HG03159 (cell line): ENCODE results near the gene KIF12.
"Not testable (repeated sequence)": the region's sequence is repeated elsewhere in the genome, so short reads cannot be mapped to it uniquely, and the experiment has no call there.

Experiments used
- ATAC-seq: cut with Tn5 transposase; IDR thresholded peaks from one replicate; pipeline ENCODE4 v1.9.1; 2021; ENCODE audit warnings: mild to moderate bottlenecking, moderate library complexity; ENCODE audit not compliant: unreplicated experiment

Gene KIF12

DNA sequence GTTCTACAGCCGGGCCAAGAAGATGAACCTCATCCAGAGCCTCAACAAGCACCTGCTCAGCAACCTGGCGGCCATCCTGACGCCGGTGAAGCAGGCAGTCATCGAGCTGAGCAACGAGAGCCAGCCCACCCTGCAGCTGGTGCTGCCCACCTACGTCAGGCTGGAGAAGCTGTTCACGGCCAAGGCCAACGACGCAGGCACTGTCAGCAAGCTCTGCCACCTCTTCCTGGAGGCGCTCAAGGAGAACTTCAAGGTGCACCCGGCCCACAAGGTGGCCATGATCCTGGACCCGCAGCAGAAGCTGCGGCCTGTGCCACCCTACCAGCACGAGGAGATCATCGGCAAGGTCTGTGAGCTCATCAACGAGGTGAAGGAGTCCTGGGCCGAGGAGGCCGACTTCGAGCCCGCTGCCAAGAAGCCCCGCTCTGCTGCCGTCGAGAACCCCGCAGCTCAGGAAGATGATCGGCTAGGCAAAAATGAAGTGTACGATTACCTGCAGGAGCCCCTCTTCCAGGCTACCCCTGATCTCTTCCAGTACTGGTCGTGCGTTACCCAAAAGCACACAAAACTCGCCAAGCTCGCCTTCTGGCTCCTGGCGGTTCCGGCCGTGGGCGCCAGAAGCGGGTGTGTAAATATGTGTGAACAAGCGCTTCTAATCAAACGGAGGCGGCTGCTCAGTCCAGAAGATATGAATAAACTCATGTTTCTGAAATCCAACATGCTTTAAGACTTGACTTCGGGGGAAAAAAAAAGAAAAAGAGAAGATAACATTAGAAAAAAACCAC lies 49.5 kb downstream of the KIF12 start:
- ATAC-seq = no peak

- no peak for ATAC-seq
These were observed 50.3 kb downstream of the KIF12 start for GRCh38 chr9:114048533-114049415.

GRCh38 chr9:114047717-114048116 lies 51.4 kb downstream of the KIF12 start:
- no peak for ATAC-seq

GRCh38 chr9:114046875-114047274 lies 52.2 kb downstream of the KIF12 start:
- no peak for ATAC-seq

DNA sequence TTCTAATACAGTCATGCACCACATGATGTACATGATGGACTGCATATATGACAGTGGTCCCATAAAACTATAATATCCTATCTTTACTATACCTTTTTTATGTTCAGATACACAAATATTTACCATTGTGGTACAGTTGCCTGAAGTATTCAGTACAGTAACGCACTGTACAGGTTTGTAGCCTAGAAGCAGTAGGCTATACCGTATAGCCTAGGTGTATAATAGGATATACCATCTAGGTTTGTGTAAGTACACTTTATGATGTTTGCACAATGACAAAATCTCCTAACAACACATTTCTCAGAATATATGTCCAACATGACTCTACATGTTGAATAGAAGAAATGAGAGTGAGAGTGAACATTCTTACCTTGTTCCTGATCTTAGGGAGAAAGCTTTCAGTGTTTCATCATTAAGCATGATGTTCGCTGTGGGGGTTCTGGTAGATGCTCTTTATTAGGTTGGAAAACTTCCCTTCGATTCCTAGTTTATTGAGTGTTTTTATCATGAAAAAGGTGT lies 52.8 kb downstream of the KIF12 start:
- no peak for ATAC-seq

- ATAC-seq = not testable (repeated sequence)
These were observed 55.4 kb downstream of the KIF12 start for GRCh38 chr9:114043660-114044059.
